Transverse colon (tissue), 3 donors: Measurements from ENCODE around the gene SRSF9.

Experiments used
- CTCF ChIP-seq, 5 experiments: fragments of 200-600 bp in 3 of 5; fragments of 450-650 bp in 2 of 5; sonication (generic) in 3 of 5; IDR thresholded peaks; 1 replicate in 2 of 5; 2 replicates in 3 of 5; pipeline ENCODE4 v1.5.1; 2016 to 2017; ENCODE audit warnings: antibody characterized with exemption in 5 of 5, inconsistent platforms in 3 of 5, mild to moderate bottlenecking in 2 of 5, moderate library complexity in 1 of 5
- EP300 ChIP-seq: sonication (generic); formaldehyde crosslinking; IDR thresholded peaks from one replicate; pipeline ENCODE4 v1.6.1; 2017; ENCODE audit warnings: antibody characterized with exemption, low read depth

GRCh38 chr12:120432772-120433525 is 36.6 kb downstream of the SRSF9 start:
- no peak for TF ChIP-seq CTCF (IDR thresholded peaks at IDR 0.05)
- no peak for TF ChIP-seq EP300
